Erythroblast (primary cell): ENCODE data around the gene REEP3.

Experiments
- GATA1 ChIP-seq: IDR thresholded peaks from 2 replicates; pipeline ENCODE4 v1.6.1; 2011; ENCODE audit warnings: low read depth, mild to moderate bottlenecking, control low read depth, low read length, moderate library complexity
- POLR2A ChIP-seq: IDR thresholded peaks from 2 replicates; pipeline ENCODE4 v1.6.1; 2011; ENCODE audit warnings: mild to moderate bottlenecking, low read length

- no peak for TF ChIP-seq POLR2A
- TF ChIP-seq GATA1 = no peak
Measured at GRCh38 chr10:63624701-63625100, 103.5 kb downstream of the REEP3 start.
